HG03571 (cell line): ENCODE data around the gene TATDN2.
A peak's percentile ranks its signal among the peaks of the same experiment; 100 is the strongest.

Experiments
- ATAC-seq: cut with Tn5 transposase; IDR thresholded peaks from one replicate; pipeline ENCODE4 v1.9.1; 2021; ENCODE audit not compliant: unreplicated experiment

The TATDN2 gene

GRCh38 chr3:10234526-10235230 lies 13.6 kb upstream of the TATDN2 start:
- no peak for ATAC-seq

- ATAC-seq: no peak
Observed at GRCh38 chr3:10235551-10235950, 12.7 kb upstream of the TATDN2 start.

GRCh38 chr3:10238345-10239183 lies 9.7 kb upstream of the TATDN2 start:
- ATAC-seq: no peak

GRCh38 chr3:10240799-10241198 lies 7.5 kb upstream of the TATDN2 start:
- ATAC-seq: no peak

- no peak for ATAC-seq
Observed at GRCh38 chr3:10242182-10243065, 5.8 kb upstream of the TATDN2 start.

GRCh38 chr3:10244009-10244408 lies 4.2 kb upstream of the TATDN2 start:
- ATAC-seq: no peak

GRCh38 chr3:10245081-10245712 lies 3.1 kb upstream of the TATDN2 start:
- ATAC-seq: no peak

GRCh38 chr3:10247679-10248183 lies 528 bp upstream of the TATDN2 start:
- no peak for ATAC-seq

GRCh38 chr3:10248984-10249748 lies 907 bp downstream of the TATDN2 start:
- ATAC-seq: no peak

GRCh38 chr3:10249833-10250232 lies 1.6 kb downstream of the TATDN2 start:
- no peak for ATAC-seq

GRCh38 chr3:10251006-10251405 lies 2.7 kb downstream of the TATDN2 start:
- ATAC-seq: no peak

- ATAC-seq: no peak
Observed at GRCh38 chr3:10253731-10254130, 5.5 kb downstream of the TATDN2 start.

- ATAC-seq: no peak
Observed at GRCh38 chr3:10255835-10256234, 7.6 kb downstream of the TATDN2 start.

- ATAC-seq: no peak
Observed at GRCh38 chr3:10259036-10259435, 10.8 kb downstream of the TATDN2 start.

GRCh38 chr3:10259798-10260197 lies 11.5 kb downstream of the TATDN2 start:
- no peak for ATAC-seq

GRCh38 chr3:10260211-10260701 lies 12.0 kb downstream of the TATDN2 start:
- ATAC-seq: no peak

GRCh38 chr3:10262027-10262426 lies 13.8 kb downstream of the TATDN2 start:
- ATAC-seq: no peak

- ATAC-seq: peak; percentile 53
Observed at GRCh38 chr3:10263646-10264363, 15.5 kb downstream of the TATDN2 start.

GRCh38 chr3:10265833-10266232 lies 17.6 kb downstream of the TATDN2 start:
- ATAC-seq: no peak
